ENCODE data around the gene HES2.

DNA sequence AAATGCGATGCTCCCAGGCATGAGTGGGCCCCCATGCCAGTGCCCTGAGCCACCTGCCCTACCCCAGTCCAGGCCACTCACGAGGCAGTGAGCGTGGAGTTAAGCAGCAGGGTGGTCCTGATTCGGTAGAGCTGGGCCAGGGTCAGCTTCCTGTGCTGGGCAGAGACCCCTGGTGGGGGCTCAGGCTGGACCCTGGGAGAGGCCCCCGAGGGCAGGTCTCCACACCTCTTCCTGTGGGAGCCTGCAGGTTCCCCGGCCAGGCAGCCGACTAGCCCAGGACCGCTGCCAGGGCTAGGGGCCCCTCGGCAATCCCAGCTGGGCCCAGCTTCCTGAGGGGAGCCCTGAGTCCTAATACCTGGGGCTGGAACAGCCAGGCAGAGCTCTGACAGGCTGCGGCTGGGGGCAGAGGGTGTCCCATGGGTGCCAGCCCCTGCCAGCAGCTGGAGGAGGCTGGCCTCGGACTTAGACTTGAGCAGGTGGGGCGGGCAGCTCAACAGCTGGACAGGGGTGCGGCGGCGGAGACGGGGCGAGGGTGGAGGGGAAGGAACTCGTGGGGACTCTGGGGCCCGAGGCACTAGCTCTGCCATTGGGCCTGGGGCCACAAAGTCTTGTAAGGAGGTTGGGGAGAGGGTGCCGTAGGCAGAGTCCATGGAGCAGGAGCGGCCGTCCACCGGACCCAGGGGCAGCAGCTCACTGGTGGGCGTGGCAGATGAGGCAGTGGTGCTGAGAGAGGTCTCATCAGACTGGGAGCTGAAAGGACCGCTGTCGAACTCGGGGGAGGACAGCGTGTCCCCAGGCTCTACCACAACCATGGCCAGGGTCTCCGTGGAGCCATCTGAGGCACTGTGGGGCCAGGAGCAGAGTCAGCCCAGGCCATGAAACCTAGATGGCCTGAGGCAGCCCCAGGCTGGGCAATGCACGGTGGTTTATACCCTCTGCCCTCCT, 48.3 kb upstream of the HES2 start:
- TF ChIP-seq, protein P1, sequence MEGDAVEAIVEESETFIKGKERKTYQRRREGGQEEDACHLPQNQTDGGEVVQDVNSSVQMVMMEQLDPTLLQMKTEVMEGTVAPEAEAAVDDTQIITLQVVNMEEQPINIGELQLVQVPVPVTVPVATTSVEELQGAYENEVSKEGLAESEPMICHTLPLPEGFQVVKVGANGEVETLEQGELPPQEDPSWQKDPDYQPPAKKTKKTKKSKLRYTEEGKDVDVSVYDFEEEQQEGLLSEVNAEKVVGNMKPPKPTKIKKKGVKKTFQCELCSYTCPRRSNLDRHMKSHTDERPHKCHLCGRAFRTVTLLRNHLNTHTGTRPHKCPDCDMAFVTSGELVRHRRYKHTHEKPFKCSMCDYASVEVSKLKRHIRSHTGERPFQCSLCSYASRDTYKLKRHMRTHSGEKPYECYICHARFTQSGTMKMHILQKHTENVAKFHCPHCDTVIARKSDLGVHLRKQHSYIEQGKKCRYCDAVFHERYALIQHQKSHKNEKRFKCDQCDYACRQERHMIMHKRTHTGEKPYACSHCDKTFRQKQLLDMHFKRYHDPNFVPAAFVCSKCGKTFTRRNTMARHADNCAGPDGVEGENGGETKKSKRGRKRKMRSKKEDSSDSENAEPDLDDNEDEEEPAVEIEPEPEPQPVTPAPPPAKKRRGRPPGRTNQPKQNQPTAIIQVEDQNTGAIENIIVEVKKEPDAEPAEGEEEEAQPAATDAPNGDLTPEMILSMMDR (IDR thresholded peaks at IDR 0.05), result no peak
- TF ChIP-seq POLR2A (IDR thresholded peaks at IDR 0.05), result no peak

Measured in vagina (tissue), 2 donors.